Fibroblast of skin of right quadriceps (primary cell): ENCODE results near the gene GPR26.

Experiments used
- DNase-seq: peaks from one replicate; pipeline ENCODE4 v3.0.0-alpha.2; 2013

The GPR26 gene

GRCh38 chr10:123649676-123650075 lies 16.5 kb upstream of the GPR26 start:
- DNase-seq, result no peak

- no peak for DNase-seq
Observed at GRCh38 chr10:123651421-123652047, 14.6 kb upstream of the GPR26 start.

GRCh38 chr10:123655751-123656150 lies 10.4 kb upstream of the GPR26 start:
- peak; percentile 52 for DNase-seq

- DNase-seq, result no peak
Observed at GRCh38 chr10:123663522-123663921, 2.6 kb upstream of the GPR26 start.

GRCh38 chr10:123665491-123666286 lies 466 bp upstream of the GPR26 start:
- DNase-seq, result no peak

- DNase-seq, result peak; percentile 25
Observed at GRCh38 chr10:123669886-123670285, 3.7 kb downstream of the GPR26 start.

- DNase-seq, result no peak
Observed at GRCh38 chr10:123673198-123673597, 7.0 kb downstream of the GPR26 start.

- no peak for DNase-seq
Observed at GRCh38 chr10:123674741-123675140, 8.6 kb downstream of the GPR26 start.

GRCh38 chr10:123675811-123676210 lies 9.7 kb downstream of the GPR26 start:
- DNase-seq, result no peak

- DNase-seq, result no peak
Observed at GRCh38 chr10:123677556-123677955, 11.4 kb downstream of the GPR26 start.

- no peak for DNase-seq
Observed at GRCh38 chr10:123678376-123678775, 12.2 kb downstream of the GPR26 start.

GRCh38 chr10:123681285-123681684 lies 15.1 kb downstream of the GPR26 start:
- no peak for DNase-seq

- no peak for DNase-seq
Observed at GRCh38 chr10:123682477-123682876, 16.3 kb downstream of the GPR26 start.

- no peak for DNase-seq
Observed at GRCh38 chr10:123683459-123683858, 17.3 kb downstream of the GPR26 start.

GRCh38 chr10:123683865-123684264 lies 17.7 kb downstream of the GPR26 start:
- DNase-seq, result no peak

GRCh38 chr10:123685260-123685659 lies 19.1 kb downstream of the GPR26 start:
- DNase-seq, result no peak

- DNase-seq, result no peak
Observed at GRCh38 chr10:123687758-123688157, 21.6 kb downstream of the GPR26 start.

GRCh38 chr10:123689880-123690279 lies 23.7 kb downstream of the GPR26 start:
- DNase-seq, result no peak

GRCh38 chr10:123703195-123703790 lies 37.1 kb downstream of the GPR26 start:
- no peak for DNase-seq

- DNase-seq, result no peak
Observed at GRCh38 chr10:123704076-123704475, 37.9 kb downstream of the GPR26 start.

GRCh38 chr10:123704812-123705211 lies 38.7 kb downstream of the GPR26 start:
- DNase-seq, result no peak

GRCh38 chr10:123706236-123706635 lies 40.1 kb downstream of the GPR26 start:
- no peak for DNase-seq

GRCh38 chr10:123715546-123715945 lies 49.4 kb downstream of the GPR26 start:
- no peak for DNase-seq

GRCh38 chr10:123717336-123717735 lies 51.2 kb downstream of the GPR26 start:
- DNase-seq, result no peak
